Mesenchymal stem cell (in vitro differentiated cells and primary cell): Measurements from ENCODE around the gene INPP5D.
A peak's percentile ranks its signal among the peaks of the same experiment; 100 is the strongest.

ENCODE experiments used
- DNase-seq: peaks from one replicate; pipeline ENCODE4 v3.0.0-alpha.2; 2013
- H2AFZ ChIP-seq: one replicate; pipeline ENCODE4 v1.6.1; 2013; ENCODE audit warnings: low read depth, mild to moderate bottlenecking, control low read depth, inconsistent platforms, low read length, moderate library complexity
- H2AK5ac ChIP-seq: 2 replicates; pipeline ENCODE4 v1.6.1; 2013; ENCODE audit warnings: low read length, moderate library complexity, mild to moderate bottlenecking, inconsistent platforms; ENCODE audit not compliant: severe bottlenecking
- H2BK120ac ChIP-seq: one replicate; pipeline ENCODE4 v1.6.1; 2013; ENCODE audit warnings: low read depth, mild to moderate bottlenecking, inconsistent platforms, low read length, moderate library complexity
- H2BK12ac ChIP-seq, 2 experiments: one replicate each; pipeline ENCODE4 v1.6.1; 2013; ENCODE audit warnings: inconsistent platforms in 2 of 2, low read length in 2 of 2, mild to moderate bottlenecking in 2 of 2, moderate library complexity in 2 of 2, control low read depth in 1 of 2
- H2BK15ac ChIP-seq: one replicate; pipeline ENCODE4 v1.6.1; 2013; ENCODE audit warnings: mild to moderate bottlenecking, low read depth, inconsistent platforms; ENCODE audit not compliant: poor library complexity, severe bottlenecking
- H2BK5ac ChIP-seq: 2 replicates; pipeline ENCODE4 v1.6.1; 2013; ENCODE audit warnings: low read depth, mild to moderate bottlenecking, low read length, control low read depth, inconsistent platforms; ENCODE audit not compliant: poor library complexity, severe bottlenecking
- H3K14ac ChIP-seq, 2 experiments: one replicate each; pipeline ENCODE4 v1.6.1; 2013; ENCODE audit warnings: inconsistent platforms in 2 of 2, low read length in 2 of 2, control low read depth in 1 of 2, mild to moderate bottlenecking in 1 of 2, moderate library complexity in 1 of 2
- H3K18ac ChIP-seq, 2 experiments: one replicate each; pipeline ENCODE4 v1.6.1; 2013; ENCODE audit warnings: inconsistent platforms in 2 of 2, low read length in 2 of 2, control low read depth in 1 of 2, low read depth in 1 of 2, mild to moderate bottlenecking in 1 of 2
- H3K23ac ChIP-seq, 2 experiments: one replicate each; pipeline ENCODE4 v1.6.1; 2013; ENCODE audit warnings: inconsistent platforms in 2 of 2, low read length in 2 of 2, mild to moderate bottlenecking in 2 of 2, moderate library complexity in 2 of 2, control low read depth in 1 of 2
- H3K27ac ChIP-seq: 2 replicates; pipeline ENCODE4 v1.5.1; 2013; ENCODE audit warnings: mild to moderate bottlenecking, moderate library complexity, low read length, control low read depth, inconsistent platforms; ENCODE audit not compliant: poor library complexity, severe bottlenecking
- H3K27me3 ChIP-seq, 2 experiments: 2 replicates each; pipeline versions ENCODE4 v1.6.1 to v1.7.0; 2013; ENCODE audit warnings: low read length in 2 of 2, mild to moderate bottlenecking in 2 of 2, moderate library complexity in 2 of 2, control low read depth in 1 of 2, inconsistent platforms in 1 of 2; ENCODE audit not compliant: control insufficient read depth in 1 of 2, insufficient read depth in 1 of 2
- H3K36me3 ChIP-seq, 2 experiments: 2 replicates each; pipeline versions ENCODE4 v1.6.1 to v1.7.0; 2013; ENCODE audit warnings: low read length in 2 of 2, control low read depth in 1 of 2, inconsistent platforms in 1 of 2, low read depth in 1 of 2, mild to moderate bottlenecking in 1 of 2; ENCODE audit not compliant: insufficient read depth in 2 of 2, control insufficient read depth in 1 of 2
- H3K4ac ChIP-seq, 2 experiments: one replicate each; pipeline ENCODE4 v1.6.1; 2013; ENCODE audit warnings: inconsistent platforms in 2 of 2, low read length in 2 of 2, mild to moderate bottlenecking in 2 of 2, moderate library complexity in 2 of 2, control low read depth in 1 of 2, low read depth in 1 of 2
- H3K4me1 ChIP-seq: 2 replicates; pipeline ENCODE4 v1.6.1; 2013; ENCODE audit warnings: low read depth, low read length, control low read depth; ENCODE audit not compliant: control insufficient read depth, insufficient read depth
- H3K4me2 ChIP-seq: 2 replicates; pipeline ENCODE4 v1.6.1; 2013; ENCODE audit warnings: low read length, mild to moderate bottlenecking, inconsistent platforms; ENCODE audit not compliant: poor library complexity, severe bottlenecking
- H3K4me3 ChIP-seq, 2 experiments: 2 replicates each; pipeline versions ENCODE4 v1.5.1 to v1.7.0; 2013; ENCODE audit warnings: low read length in 2 of 2, mild to moderate bottlenecking in 2 of 2, control low read depth in 1 of 2, low read depth in 1 of 2; ENCODE audit not compliant: insufficient read depth in 1 of 2
- H3K79me1 ChIP-seq: replicated peaks from 2 replicates; pipeline ENCODE4 v1.6.1; 2013; ENCODE audit warnings: mild to moderate bottlenecking, control low read depth, low read length, inconsistent platforms; ENCODE audit not compliant: poor library complexity, severe bottlenecking
- H3K9ac ChIP-seq: 2 replicates; pipeline ENCODE4 v1.7.0; 2013; ENCODE audit warnings: mild to moderate bottlenecking, low read length, moderate library complexity
- H3K9me3 ChIP-seq: 2 replicates; pipeline ENCODE4 v1.7.0; 2013; ENCODE audit warnings: mild to moderate bottlenecking, low read length; ENCODE audit not compliant: control insufficient read depth
- H4K8ac ChIP-seq: one replicate; pipeline ENCODE4 v1.6.1; 2013; ENCODE audit warnings: inconsistent platforms, mild to moderate bottlenecking, low read length, moderate library complexity
- H4K91ac ChIP-seq: one replicate; pipeline ENCODE4 v1.6.1; 2013; ENCODE audit warnings: mild to moderate bottlenecking, low read length, inconsistent platforms
- WGBS: methylation state at CpG from one replicate; pipeline ENCODE4 v1.1.7; 2013; ENCODE audit warnings: mixed read lengths; 5-methylcytosine and 5-hydroxymethylcytosine counted together

The INPP5D gene

GRCh38 chr2:233178994-233179847 lies 119.1 kb downstream of the INPP5D start:
- no peaks in the 10 kb centered on the region for H3K4me1 ChIP-seq
- no peak overlapping the region for H3K14ac ChIP-seq
- H3K4ac ChIP-seq, result no peak overlapping the region
- no peaks in the 10 kb centered on the region for H3K79me1 ChIP-seq
- H2BK12ac ChIP-seq, result no peak overlapping the region
- peaks cover 14 to 43% of the 10 kb centered on the region in 2 experiments for H3K27me3 ChIP-seq
- H2BK5ac ChIP-seq, result no peak overlapping the region
- H3K9ac ChIP-seq, result no peak overlapping the region
- peak overlapping the region in 1 of 2 experiments; percentile 3 for H3K23ac ChIP-seq
- no peak overlapping the region for H2AK5ac ChIP-seq
- peaks cover 0 to 4% of the 10 kb centered on the region in 2 experiments for H3K36me3 ChIP-seq
- no peak overlapping the region for H4K91ac ChIP-seq
- no peak overlapping the region for H4K8ac ChIP-seq
- no peak overlapping the region for H2BK15ac ChIP-seq
- no peak overlapping the region for H2BK120ac ChIP-seq
- DNase-seq, result no peak
- no peak overlapping the region for H3K4me3 ChIP-seq
- no peak overlapping the region for H3K27ac ChIP-seq
- H3K18ac ChIP-seq, result no peak overlapping the region
- H3K9me3 ChIP-seq, result peaks cover 12% of the 10 kb centered on the region
- no peak overlapping the region for H2AFZ ChIP-seq
- 78% methylated on average over 12 of the region's 14 CpGs for WGBS
- H3K4me2 ChIP-seq, result no peak overlapping the region

- no peak for DNase-seq
- H2BK12ac ChIP-seq, result no peak overlapping the region
- H2BK15ac ChIP-seq, result no peak overlapping the region
- no peak overlapping the region for H3K4ac ChIP-seq
- H3K18ac ChIP-seq, result no peak overlapping the region
- peaks cover 0 to 4% of the 10 kb centered on the region in 2 experiments for H3K36me3 ChIP-seq
- H3K9ac ChIP-seq, result no peak overlapping the region
- H3K4me3 ChIP-seq, result no peak overlapping the region
- H4K91ac ChIP-seq, result no peak overlapping the region
- no peak overlapping the region for H2BK5ac ChIP-seq
- H3K23ac ChIP-seq, result no peak overlapping the region
- H2BK120ac ChIP-seq, result no peak overlapping the region
- H2AK5ac ChIP-seq, result no peak overlapping the region
- H3K4me2 ChIP-seq, result no peak overlapping the region
- H3K4me1 ChIP-seq, result no peaks in the 10 kb centered on the region
- H2AFZ ChIP-seq, result no peak overlapping the region
- 91% methylated on average over 5 of the region's 5 CpGs for WGBS
- no peak overlapping the region for H3K27ac ChIP-seq
- H3K27me3 ChIP-seq, result peaks cover 15 to 47% of the 10 kb centered on the region in 2 experiments
- no peaks in the 10 kb centered on the region for H3K79me1 ChIP-seq
- no peak overlapping the region for H3K14ac ChIP-seq
- H4K8ac ChIP-seq, result no peak overlapping the region
- H3K9me3 ChIP-seq, result peaks cover 12% of the 10 kb centered on the region
Observed at GRCh38 chr2:233179848-233180366, 119.8 kb downstream of the INPP5D start.

- Histone ChIP-seq H4K8ac (no peak overlapping the region), H3K27me3 (peaks cover 15 to 48% of the 10 kb centered on the region in 2 experiments), H3K79me1 (no peaks in the 10 kb centered on the region), H3K9me3 (peaks cover 12% of the 10 kb centered on the region), H3K4me3 (no peak overlapping the region), H3K4me2 (no peak overlapping the region), H2AK5ac (no peak overlapping the region), H3K18ac (no peak overlapping the region), H2BK120ac (no peak overlapping the region), H3K14ac (no peak overlapping the region), H4K91ac (no peak overlapping the region), H2BK5ac (no peak overlapping the region), H2BK12ac (no peak overlapping the region), H3K27ac (no peak overlapping the region), H2AFZ (no peak overlapping the region), H3K9ac (no peak overlapping the region), H3K4ac (no peak overlapping the region), H3K23ac (no peak overlapping the region), H2BK15ac (no peak overlapping the region), H3K4me1 (peaks cover 1% of the 10 kb centered on the region), H3K36me3 (peaks cover 0 to 3% of the 10 kb centered on the region in 2 experiments)
- no peak for DNase-seq
- 93% methylated on average over 8 of the region's 9 CpGs for WGBS
Observed at GRCh38 chr2:233183869-233184418, 123.8 kb downstream of the INPP5D start.

GRCh38 chr2:233184669-233185068 lies 124.5 kb downstream of the INPP5D start:
- H3K4ac ChIP-seq, result no peak overlapping the region
- no peak overlapping the region for H3K4me3 ChIP-seq
- H2BK12ac ChIP-seq, result no peak overlapping the region
- peaks cover 2% of the 10 kb centered on the region for H3K4me1 ChIP-seq
- H3K9me3 ChIP-seq, result peaks cover 10% of the 10 kb centered on the region
- DNase-seq, result no peak
- H3K18ac ChIP-seq, result no peak overlapping the region
- H3K79me1 ChIP-seq, result no peaks in the 10 kb centered on the region
- H3K4me2 ChIP-seq, result no peak overlapping the region
- H4K91ac ChIP-seq, result no peak overlapping the region
- H2AFZ ChIP-seq, result no peak overlapping the region
- H3K14ac ChIP-seq, result no peak overlapping the region
- no peak overlapping the region for H3K23ac ChIP-seq
- no peaks in the 10 kb centered on the region for H3K36me3 ChIP-seq
- H4K8ac ChIP-seq, result no peak overlapping the region
- H2BK15ac ChIP-seq, result no peak overlapping the region
- H2BK5ac ChIP-seq, result no peak overlapping the region
- H3K27me3 ChIP-seq, result peaks cover 15 to 47% of the 10 kb centered on the region in 2 experiments
- WGBS, result 86% methylated on average over 8 of the region's 8 CpGs
- H3K9ac ChIP-seq, result no peak overlapping the region
- no peak overlapping the region for H3K27ac ChIP-seq
- no peak overlapping the region for H2AK5ac ChIP-seq
- H2BK120ac ChIP-seq, result no peak overlapping the region
